GM18505 (cell line): ENCODE data around the gene CDK5RAP2.
"Not testable (repeated sequence)": the region's sequence is repeated elsewhere in the genome, so short reads cannot be mapped to it uniquely, and the experiment has no call there.

Experiments used
- ATAC-seq: cut with Tn5 transposase; IDR thresholded peaks from one replicate; pipeline ENCODE4 v1.9.1; 2021; ENCODE audit not compliant: unreplicated experiment
- POLR2A ChIP-seq: IDR thresholded peaks from 4 replicates; pipeline ENCODE4 v1.6.1; 2011; ENCODE audit warnings: borderline replicate concordance; ENCODE audit not compliant: insufficient read depth, insufficient read length; ENCODE audit errors: extremely low read depth

The CDK5RAP2 gene

GRCh38 chr9:120580051-120580896 lies at the start of gene CDK5RAP2:
CDK5RAP2 (minus strand) TSS chr9:120580167; CDS start chr9:120579978, 189 bp downstream.
- peak; percentile 97 for ATAC-seq
- peak; percentile 67 for TF ChIP-seq POLR2A

- ATAC-seq = not testable (repeated sequence)
These were observed 49.0 kb upstream of the CDK5RAP2 start for GRCh38 chr9:120628925-120629497.

GRCh38 chr9:120628207-120628924 lies 48.4 kb upstream of the CDK5RAP2 start:
- no peak for TF ChIP-seq POLR2A
- no peak for ATAC-seq

- no peak for ATAC-seq
- TF ChIP-seq POLR2A = no peak
These were observed 47.1 kb upstream of the CDK5RAP2 start for GRCh38 chr9:120627073-120627472.

DNA sequence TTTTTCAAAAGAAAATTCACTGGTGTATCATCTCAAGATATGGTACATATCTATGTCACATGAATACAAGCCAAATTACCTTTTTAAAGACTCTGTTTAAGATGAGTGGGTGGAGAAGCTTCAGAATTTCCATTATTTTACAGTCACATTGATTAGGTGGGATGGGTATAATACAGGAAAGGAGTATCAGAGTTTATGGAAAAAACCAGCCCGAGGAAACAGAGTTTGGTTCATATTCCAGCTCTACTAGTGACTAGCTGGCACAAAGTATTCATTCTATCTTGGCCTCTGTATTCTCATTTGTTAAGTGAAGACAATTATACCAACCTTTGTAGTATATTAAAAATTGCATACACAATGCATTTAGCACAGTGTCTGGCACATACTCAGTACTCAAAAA lies 46.5 kb upstream of the CDK5RAP2 start:
- ATAC-seq = no peak
- TF ChIP-seq POLR2A = no peak

GRCh38 chr9:120625222-120625621 lies 45.3 kb upstream of the CDK5RAP2 start:
- ATAC-seq = no peak

GRCh38 chr9:120622790-120623189 lies 42.8 kb upstream of the CDK5RAP2 start:
- no peak for ATAC-seq
- no peak for TF ChIP-seq POLR2A

More at GRCh38 chr9:120625222-120625621, 45.3 kb upstream of the CDK5RAP2 start:
- no peak for TF ChIP-seq POLR2A

- ATAC-seq = no peak
- TF ChIP-seq POLR2A = no peak
These were observed 42.0 kb upstream of the CDK5RAP2 start for GRCh38 chr9:120621941-120622340.

DNA sequence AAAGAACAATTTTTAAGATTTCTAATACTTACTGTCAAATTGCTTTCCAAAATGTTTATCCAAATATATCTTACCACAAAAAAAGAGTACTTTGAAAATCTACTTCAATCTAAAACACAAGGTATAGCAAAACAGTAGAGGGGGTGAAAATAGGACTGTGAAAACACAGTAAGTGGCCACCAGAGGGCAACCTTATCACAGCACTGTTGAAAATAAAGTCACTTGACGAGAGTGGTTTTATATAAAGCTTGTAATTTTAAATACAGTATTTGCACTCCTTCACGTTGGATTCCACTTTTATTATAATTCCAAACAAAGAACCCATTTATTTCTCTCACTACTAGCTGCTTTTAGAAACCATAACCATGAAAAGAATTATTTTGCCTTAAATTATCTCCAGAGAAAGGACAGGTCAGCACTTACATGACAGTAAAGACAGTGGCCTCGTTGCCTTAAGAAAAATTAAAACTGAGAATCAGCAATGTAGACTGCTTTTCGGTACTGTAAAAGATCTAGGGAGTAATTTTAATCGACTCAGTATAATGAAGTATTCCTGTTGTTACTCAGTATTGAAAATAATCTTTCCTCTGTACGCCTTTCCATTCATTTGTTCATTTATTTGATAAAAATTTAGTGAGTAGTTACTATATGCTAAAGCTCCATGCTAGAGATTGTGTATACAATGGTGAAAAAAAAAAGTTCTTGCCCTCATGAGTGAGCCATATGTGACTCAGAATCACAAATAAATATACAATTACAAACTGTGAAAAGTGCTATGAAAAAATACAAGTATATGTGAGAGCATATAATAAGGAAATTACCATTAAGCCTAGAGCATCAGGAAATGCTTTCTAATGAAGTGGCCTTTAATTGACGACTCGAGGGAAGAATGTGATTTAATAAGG lies 40.0 kb upstream of the CDK5RAP2 start:
- no peak for TF ChIP-seq POLR2A
- ATAC-seq = peak; percentile 53

DNA sequence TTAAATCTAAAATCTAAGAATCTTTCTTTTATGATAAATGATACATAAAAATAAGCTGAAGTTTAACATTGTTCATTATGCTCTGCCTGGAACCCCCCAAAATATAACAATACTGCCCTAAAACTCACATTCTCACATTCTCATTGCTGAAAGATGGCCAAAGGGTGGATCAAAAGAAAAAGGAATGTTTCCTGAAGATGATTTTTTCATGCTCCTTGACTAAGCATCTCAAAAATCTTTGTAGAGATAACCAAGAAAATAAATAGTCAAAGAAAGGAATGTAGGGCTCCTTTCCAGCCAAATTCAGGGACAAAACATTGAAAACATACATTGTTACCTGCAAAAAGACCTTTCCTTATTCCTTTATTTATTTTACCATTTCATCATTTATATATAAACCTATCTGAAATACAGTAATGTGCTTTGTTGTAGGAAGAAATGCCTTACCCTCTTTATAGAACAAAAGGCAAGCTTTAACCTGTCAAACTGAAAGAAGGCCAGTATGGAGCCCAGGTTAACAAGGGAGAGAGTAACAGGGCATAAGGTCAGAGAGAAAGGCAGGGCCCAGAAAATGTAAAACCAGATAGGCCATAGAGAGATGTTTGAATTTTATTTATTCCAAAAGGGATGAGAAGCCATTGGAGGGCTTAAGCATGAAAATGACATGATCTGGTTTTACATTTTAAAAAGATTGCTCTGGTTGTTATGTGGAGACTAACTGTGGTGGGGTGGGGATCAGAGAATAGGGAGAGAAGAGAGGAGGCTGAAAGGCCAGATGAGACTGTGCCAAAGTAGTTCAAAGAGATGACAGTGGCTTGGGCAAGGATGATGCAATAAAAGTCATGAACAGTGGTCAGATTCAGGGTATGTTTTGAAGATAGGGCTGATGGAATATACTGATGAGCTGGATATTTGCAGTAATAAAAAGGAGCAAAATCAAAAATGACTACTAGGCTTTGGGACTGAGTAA lies 37.3 kb upstream of the CDK5RAP2 start:
- TF ChIP-seq POLR2A = no peak
- ATAC-seq = no peak

DNA sequence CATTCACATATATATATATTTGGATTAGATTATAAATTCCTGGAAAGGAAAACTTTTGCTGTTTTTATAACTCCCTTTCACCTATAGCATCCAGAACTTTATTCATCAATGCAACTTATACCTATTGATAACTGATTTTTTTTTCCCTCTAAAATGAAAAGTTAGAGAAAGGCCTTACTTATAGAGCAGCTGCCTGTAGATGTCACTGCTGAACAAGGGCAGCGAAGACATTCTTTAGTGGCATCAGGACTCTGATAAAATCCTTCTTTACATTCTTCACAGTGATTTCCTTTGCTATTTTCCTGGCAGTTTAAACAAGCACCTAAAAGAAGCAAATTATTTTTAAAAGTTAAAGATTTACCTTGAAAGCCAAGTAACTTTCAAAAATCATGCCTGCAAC lies 32.3 kb upstream of the CDK5RAP2 start:
- no peak for TF ChIP-seq POLR2A
- no peak for ATAC-seq

DNA sequence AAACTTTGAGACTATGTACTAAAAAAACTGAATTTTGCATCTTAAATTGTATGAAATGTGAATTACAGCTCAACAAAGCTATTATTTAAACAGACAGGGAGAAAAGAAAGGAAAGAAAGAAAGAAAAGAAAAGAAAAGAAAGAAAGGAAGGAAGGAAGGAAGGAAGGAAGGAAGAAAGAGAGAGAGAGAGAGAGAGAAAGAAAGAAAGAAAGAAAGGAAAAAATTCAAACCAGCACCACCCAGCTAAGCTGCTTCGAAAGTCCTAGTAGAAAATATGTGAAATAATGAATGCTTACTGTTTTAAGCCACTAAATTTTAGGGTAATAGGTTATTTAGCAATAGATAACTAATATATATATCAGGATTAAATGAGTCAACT lies 31.7 kb upstream of the CDK5RAP2 start:
- ATAC-seq = no peak
- no peak for TF ChIP-seq POLR2A
